Forelimb muscle (tissue), 1 donor: Measurements from ENCODE around the gene DPM1. TPM values are rescaled to one million over a fixed set of nuclear protein-coding genes. Genes with fewer than 3 reads are reported as not detected.

ENCODE experiments used
- DNase-seq: peaks from one replicate; pipeline ENCODE4 v3.0.0-alpha.2; 2013; ENCODE audit warnings: low read depth
- polyA plus RNA-seq: library from polyadenylated mRNA; unstranded; fragments of 120-200 nt; gene quantifications from one replicate; pipeline ENCODE4 v1.2.1, GENCODE V29; 2013; ENCODE audit not compliant: insufficient read length

DPM1 gene
- polyA plus RNA-seq, 1 donor = 42.2 TPM

- DNase-seq = no peak
These were observed 27.4 kb downstream of the DPM1 start for GRCh38 chr20:50930976-50931305.

DNA sequence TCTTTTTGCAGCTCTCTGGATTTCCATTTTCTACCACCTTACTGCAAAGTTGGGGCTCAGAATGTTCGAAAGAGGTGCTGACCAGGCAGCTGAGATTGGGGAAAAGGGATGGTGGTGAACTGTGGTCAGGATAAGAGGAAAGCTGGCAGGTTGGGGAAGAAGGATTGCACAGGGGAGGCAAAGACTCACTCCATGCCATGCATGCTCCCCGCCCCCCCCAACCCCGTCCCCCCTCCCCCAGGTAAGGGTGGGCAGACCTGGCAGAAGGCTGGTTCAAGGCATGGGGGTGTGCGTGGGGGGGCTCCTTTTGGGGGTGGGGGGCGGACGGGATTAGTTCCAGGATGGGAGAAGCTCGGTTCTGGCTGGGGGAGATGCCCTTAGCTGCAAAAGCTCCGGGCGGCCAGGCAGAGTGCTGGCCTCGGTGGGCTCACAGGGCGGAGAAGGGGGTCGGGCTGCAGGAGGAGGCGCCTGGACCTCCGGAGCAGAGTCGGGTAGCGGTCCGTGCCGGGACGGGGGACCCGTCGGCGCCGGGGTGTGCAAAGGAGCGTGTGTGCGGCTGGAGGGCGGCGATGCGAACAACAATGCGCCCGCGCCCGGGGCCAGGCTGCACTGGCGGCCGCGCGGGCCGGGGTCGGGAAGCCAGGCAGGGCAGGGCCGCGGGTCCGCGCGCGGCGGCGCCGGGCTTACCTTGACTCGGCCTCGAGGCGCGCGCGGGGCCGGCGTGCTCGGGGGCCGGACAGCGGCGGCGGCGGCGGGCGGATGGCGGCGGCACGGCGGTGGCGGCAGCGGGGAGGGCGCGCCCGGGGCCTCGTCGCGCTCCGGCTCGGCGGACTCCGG is 28.0 kb downstream of the DPM1 start:
- no peak for DNase-seq

GRCh38 chr20:50929299-50930138 is 28.8 kb downstream of the DPM1 start:
- DNase-seq = peak; percentile 61

GRCh38 chr20:50928469-50928868 is 29.9 kb downstream of the DPM1 start:
- no peak for DNase-seq

DNA sequence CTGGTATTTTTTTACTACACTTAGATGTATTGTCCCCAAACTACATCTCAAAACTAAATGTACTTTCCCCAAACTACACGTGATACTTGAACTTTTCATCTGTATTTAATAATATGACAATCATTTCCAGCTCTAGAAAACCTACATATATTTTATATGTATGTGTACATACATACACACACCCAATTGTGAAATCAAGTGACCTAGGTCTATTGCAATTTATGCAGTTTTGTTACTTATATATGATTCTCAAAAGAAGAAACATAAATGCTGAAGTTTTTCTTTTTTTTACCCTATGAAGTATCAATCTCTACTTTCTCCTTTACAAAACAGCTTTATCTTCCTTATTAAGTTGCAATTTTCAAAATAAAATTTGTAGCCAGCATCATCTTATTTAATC is 31.8 kb downstream of the DPM1 start:
- DNase-seq = no peak

- DNase-seq = no peak
These were observed 33.9 kb downstream of the DPM1 start for GRCh38 chr20:50924261-50924920.

- no peak for DNase-seq
These were observed 36.4 kb downstream of the DPM1 start for GRCh38 chr20:50921803-50922501.

DNA sequence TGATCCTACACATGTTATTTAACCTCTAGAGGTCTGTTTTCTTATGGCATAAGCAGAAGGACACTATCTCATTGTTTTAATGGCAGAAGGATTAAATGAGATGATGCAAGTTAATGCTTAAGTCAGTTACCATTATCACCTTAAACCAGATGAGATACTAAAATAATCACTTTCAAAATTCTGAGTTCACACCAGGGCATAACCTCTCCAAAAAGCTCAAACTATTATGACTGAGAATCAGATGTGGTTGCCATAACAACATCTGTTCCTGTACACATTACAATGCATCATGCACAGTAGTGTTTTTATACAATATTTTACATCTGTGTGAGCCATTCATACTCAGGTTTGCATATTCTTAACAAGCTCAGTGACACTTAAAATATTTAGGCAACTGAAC is 37.3 kb downstream of the DPM1 start:
- no peak for DNase-seq

DNA sequence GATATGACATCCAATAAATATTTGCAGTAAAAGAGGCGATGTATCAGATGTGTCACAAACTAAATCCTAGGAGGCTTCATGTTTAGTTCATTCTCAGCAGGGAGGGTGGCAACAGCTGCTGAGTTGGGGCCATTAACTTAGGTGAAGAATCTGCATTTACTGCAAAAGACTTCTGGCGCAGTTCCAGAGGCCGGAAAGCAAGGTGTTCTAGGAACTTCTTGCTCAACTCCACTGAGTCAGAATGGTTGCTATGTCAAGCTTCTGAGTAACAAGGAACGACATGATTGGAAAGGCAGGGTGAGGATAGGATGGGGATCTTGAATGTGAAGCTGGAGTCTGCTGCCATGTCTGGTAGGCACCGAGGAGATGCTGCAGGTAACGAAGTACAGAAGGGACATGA is 38.8 kb downstream of the DPM1 start:
- no peak for DNase-seq

DNA sequence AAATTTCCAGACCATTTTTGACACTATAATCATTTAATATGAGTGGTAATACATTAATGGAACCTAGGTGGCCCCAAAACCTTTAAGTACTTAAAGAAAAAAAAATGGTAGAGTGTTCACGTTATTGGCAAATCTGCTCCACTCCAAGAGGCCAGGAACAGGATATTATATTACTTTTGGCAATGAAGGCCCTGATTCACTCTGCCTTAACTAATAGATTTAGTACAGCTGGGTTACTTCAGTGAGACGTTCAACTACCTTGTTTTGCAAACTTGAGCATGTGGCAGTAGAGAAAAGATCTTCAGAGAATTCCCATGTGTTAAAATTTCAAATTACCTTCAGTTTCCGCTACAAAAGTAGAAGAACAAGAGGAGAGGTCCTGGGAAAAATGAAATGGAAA is 39.9 kb downstream of the DPM1 start:
- DNase-seq = no peak

DNA sequence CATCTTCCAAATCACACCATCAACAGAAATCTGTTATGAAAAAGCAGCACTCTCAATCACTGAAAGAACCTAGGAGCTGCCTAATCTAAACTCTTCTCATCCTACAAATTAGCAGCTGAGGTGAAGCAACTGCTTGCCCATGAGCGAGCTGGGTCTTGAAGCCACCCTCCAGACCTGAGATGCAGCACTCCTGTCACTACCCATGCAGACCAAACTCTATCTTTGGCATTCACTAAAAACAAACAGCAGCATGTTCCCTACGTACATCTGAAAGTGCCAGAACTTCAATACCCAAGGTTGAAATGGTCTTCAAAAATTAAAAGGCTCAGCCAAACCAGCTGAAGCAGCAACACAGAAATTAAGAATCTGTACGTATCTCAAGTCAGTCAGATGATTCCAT is 41.4 kb downstream of the DPM1 start:
- no peak for DNase-seq

GRCh38 chr20:50916257-50916656 is 42.1 kb downstream of the DPM1 start:
- no peak for DNase-seq

GRCh38 chr20:50915424-50915823 is 42.9 kb downstream of the DPM1 start:
- no peak for DNase-seq

DNA sequence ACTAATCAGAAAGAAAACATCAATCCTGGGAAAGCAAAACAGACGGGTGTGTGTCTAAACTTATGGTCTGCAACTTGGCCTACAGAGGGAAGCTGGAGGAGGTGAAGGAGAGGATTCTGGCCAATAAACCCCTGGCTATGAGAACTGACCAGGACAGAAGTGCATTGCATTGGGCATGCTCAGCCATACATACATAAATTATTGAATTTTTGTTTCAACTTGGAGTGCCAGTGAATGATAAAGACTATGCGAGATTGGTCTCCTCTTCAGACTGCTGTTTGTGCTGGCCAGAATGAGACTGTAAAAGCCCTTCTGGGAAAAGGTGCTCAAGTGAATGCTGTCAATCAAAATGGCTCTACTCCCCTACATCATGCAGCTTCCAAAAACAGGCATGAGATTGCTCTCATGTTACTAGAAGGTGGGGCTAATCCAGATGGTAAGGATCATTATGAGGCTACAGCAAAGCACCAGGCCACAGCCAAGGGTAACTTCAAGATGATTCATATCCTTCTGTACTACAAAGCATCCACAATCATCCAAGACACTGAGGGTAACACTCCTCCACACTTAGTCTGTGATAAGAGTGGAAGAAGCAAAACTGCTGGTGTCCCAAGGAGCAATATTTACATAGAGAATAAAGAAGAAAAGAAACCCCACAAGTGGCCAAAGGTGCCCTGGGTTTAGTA is 44.5 kb downstream of the DPM1 start:
- DNase-seq = no peak

- no peak for DNase-seq
These were observed 46.6 kb downstream of the DPM1 start for GRCh38 chr20:50911716-50912115.

DNA sequence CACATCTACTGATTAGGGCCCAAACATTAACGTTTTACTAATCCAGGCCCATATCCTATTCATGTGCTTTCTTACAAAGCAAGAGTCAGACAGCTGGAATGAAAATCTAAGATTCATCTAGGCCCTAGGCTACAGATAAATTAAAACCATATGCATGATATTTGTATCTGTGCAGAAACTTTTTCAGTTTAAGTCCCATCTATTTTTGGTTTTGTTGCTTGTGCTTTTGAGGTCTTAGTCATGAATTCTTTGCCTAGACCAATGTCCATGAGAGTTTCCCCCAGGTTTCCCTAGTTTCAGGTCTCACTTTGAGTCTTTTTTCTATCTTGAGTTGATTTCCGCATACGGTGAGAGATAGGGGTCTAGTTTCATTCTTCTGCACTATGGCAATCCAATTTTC is 47.3 kb downstream of the DPM1 start:
- DNase-seq = no peak

GRCh38 chr20:50909413-50909812 is 48.9 kb downstream of the DPM1 start:
- DNase-seq = no peak

DNA sequence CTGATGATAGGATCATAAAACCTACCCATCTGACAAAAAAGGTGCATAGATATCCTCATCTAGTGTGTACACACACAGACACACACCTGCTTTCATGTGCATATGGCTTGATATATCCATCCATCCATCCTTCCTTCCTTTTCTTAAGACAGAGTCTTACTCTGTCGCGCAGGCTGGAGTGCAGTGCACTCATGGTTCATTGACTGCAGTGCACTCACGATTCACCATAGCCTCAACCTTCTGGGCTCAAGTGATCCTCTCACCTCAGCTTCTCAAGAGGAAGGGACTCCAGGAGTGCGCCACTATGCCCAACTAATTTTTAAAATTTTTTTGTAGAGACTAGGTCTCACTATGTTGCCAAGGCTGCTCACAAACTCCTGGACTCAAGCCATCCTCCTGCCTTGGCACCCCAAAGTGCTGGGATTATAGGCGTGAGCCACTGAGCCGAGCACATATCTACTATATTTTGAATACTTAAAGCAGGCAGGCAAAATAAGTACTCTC is 54.2 kb downstream of the DPM1 start:
- DNase-seq = no peak

DNA sequence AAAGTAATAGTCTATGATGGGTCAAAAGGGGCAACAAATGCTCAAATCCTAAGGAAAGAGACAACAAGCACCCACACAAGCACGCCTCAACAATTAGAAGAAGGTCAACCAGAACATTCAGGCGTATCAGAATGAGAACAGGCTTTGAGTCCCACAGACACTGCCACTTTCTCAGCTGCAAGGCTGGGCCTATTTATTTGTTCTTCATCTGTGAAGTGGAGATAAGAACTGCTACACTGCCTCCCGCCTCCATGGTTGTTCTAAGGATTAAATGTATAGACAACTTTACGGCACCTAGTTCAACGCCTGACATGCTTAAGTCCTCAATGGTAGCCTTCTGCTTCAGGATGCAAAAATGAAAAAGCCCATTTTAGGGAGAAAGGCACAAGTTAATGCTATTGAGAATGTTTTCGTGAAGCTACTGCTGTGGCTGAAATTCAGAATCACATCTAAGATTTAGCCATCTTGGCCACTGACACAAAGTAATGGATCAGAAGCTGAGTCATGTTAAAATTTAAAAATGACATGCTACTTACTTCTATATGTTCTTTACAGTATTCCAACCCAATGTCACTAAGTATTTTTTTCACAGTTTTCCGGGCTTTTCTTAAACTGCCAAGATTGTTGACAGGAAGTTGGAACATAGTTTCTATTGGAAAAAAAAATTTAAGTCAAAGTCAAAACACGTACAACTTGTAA is 54.8 kb downstream of the DPM1 start:
- no peak for DNase-seq

- DNase-seq = no peak
These were observed 57.0 kb downstream of the DPM1 start for GRCh38 chr20:50901301-50901700.

DNA sequence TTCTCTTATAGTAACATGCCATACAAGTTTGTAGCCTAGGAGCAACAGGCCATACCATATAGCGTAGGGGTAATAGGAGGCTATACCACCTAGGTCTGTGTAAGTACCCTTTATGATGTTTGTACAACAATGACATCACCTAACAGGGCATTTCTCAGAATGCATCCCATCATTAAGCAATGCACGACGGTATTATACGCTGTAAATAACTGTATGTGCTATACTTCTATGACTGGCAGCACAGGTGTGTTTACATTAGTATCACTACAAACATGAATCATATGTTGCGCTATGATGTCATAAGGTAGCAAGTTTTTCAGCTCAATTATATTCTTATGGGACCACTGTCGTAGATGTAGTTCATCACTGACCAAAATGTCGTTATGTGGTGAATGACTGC is 58.1 kb downstream of the DPM1 start:
- no peak for DNase-seq
